Liver (tissue), 9 donors: ENCODE results near the gene HTR3B. TPM values are rescaled to one million over a fixed set of nuclear protein-coding genes. Genes with fewer than 3 reads are reported as not detected.

ENCODE experiments used
- DNase-seq: peaks from one replicate; pipeline ENCODE4 v3.0.0-alpha.2; 2017; ENCODE audit warnings: low spot score
- H3K27ac ChIP-seq, 2 donors: one replicate each; pipeline ENCODE4 v1.7.0; 2013; ENCODE audit warnings: inconsistent platforms in 2 of 2, low read length in 2 of 2, control low read depth in 1 of 2, low read depth in 1 of 2, mild to moderate bottlenecking in 1 of 2
- H3K27me3 ChIP-seq, 4 donors: one replicate each; pipeline versions ENCODE4 v1.6.1 to v1.7.0; 2013; ENCODE audit warnings: low read length in 3 of 4, inconsistent platforms in 1 of 4, mild to moderate bottlenecking in 1 of 4, moderate library complexity in 1 of 4; ENCODE audit not compliant: control insufficient read depth in 4 of 4, insufficient read depth in 4 of 4
- H3K36me3 ChIP-seq, 4 donors: one replicate each; pipeline versions ENCODE4 v1.6.1 to v1.7.0; 2013; ENCODE audit warnings: low read length in 3 of 4, mild to moderate bottlenecking in 3 of 4, low read depth in 1 of 4, moderate library complexity in 1 of 4; ENCODE audit not compliant: control insufficient read depth in 4 of 4, insufficient read depth in 3 of 4
- H3K4me1 ChIP-seq, 4 donors: one replicate each; pipeline versions ENCODE4 v1.6.1 to v1.7.0; 2013; ENCODE audit warnings: low read length in 3 of 4, mild to moderate bottlenecking in 3 of 4, moderate library complexity in 1 of 4; ENCODE audit not compliant: control insufficient read depth in 4 of 4, insufficient read depth in 4 of 4
- H3K4me3 ChIP-seq, 3 donors: one replicate each; pipeline versions ENCODE4 v1.6.1 to v1.7.0; 2013; ENCODE audit warnings: low read length in 3 of 3, control low read depth in 1 of 3, low read depth in 1 of 3, mild to moderate bottlenecking in 1 of 3
- H3K9ac ChIP-seq, 2 donors: one replicate each; pipeline ENCODE4 v1.7.0; 2013; ENCODE audit warnings: low read length in 2 of 2, mild to moderate bottlenecking in 2 of 2, moderate library complexity in 2 of 2, control low read depth in 1 of 2, low read depth in 1 of 2
- H3K9me3 ChIP-seq, 4 donors: one replicate each; pipeline versions ENCODE4 v1.6.1 to v1.7.0; 2013; ENCODE audit warnings: low read length in 3 of 4; ENCODE audit not compliant: control insufficient read depth in 4 of 4
- EGR1 ChIP-seq, 2 donors: IDR thresholded peaks; 2 replicates each; pipeline ENCODE4 v1.6.1; 2016 to 2018; ENCODE audit warnings: antibody characterized with exemption in 2 of 2, low read depth in 2 of 2
- FOXA1 ChIP-seq: IDR thresholded peaks from 2 replicates; pipeline ENCODE4 v1.6.1; 2016; ENCODE audit warnings: antibody characterized with exemption
- FOXA2 ChIP-seq: IDR thresholded peaks from 2 replicates; pipeline ENCODE4 v1.6.1; 2016; ENCODE audit warnings: antibody characterized with exemption
- GABPA ChIP-seq, 2 donors: IDR thresholded peaks in 1 of 2; conservative IDR thresholded peaks in 1 of 2; 2 replicates each; pipeline ENCODE4 v1.6.1; 2016; ENCODE audit warnings: antibody characterized with exemption in 2 of 2, mild to moderate bottlenecking in 1 of 2, moderate library complexity in 1 of 2
- HNF4A ChIP-seq, 2 donors: conservative IDR thresholded peaks; 2 replicates each; pipeline ENCODE4 v1.6.1; 2016; ENCODE audit warnings: antibody characterized with exemption in 2 of 2, mild to moderate bottlenecking in 2 of 2
- HNF4G ChIP-seq: IDR thresholded peaks from 2 replicates; pipeline ENCODE4 v1.6.1; 2016; ENCODE audit warnings: antibody characterized with exemption
- JUND ChIP-seq, 2 donors: IDR thresholded peaks; 2 replicates each; pipeline ENCODE4 v1.6.1; 2016; ENCODE audit warnings: antibody characterized with exemption in 2 of 2
- MAX ChIP-seq: IDR thresholded peaks from 2 replicates; pipeline ENCODE4 v1.6.1; 2016; ENCODE audit warnings: antibody characterized with exemption
- NR2F2 ChIP-seq: IDR thresholded peaks from 2 replicates; pipeline ENCODE4 v1.6.1; 2016; ENCODE audit warnings: antibody characterized with exemption
- RAD21 ChIP-seq, 2 donors: IDR thresholded peaks; 2 replicates each; pipeline ENCODE4 v1.6.1; 2016; ENCODE audit warnings: antibody characterized with exemption in 2 of 2, mild to moderate bottlenecking in 2 of 2
- REST ChIP-seq: IDR thresholded peaks from 2 replicates; pipeline ENCODE4 v1.6.1; 2016; ENCODE audit warnings: antibody characterized with exemption, mild to moderate bottlenecking
- RXRA ChIP-seq, 2 donors: IDR thresholded peaks; 2 replicates each; pipeline ENCODE4 v1.6.1; 2017 to 2018; ENCODE audit warnings: antibody characterized with exemption in 2 of 2, mild to moderate bottlenecking in 1 of 2
- SP1 ChIP-seq: IDR thresholded peaks from 2 replicates; pipeline ENCODE4 v1.6.1; 2018; ENCODE audit warnings: antibody characterized with exemption, mild to moderate bottlenecking
- TAF1 ChIP-seq: conservative IDR thresholded peaks from 2 replicates; pipeline ENCODE4 v1.6.1; 2016; ENCODE audit warnings: antibody characterized with exemption, mild to moderate bottlenecking
- YY1 ChIP-seq: IDR thresholded peaks from 2 replicates; pipeline ENCODE4 v1.6.1; 2016; ENCODE audit warnings: antibody characterized with exemption, mild to moderate bottlenecking
- WGBS: extraction: QIAGEN DNeasy Blood & Tissue Kit; methylation state at CpG from one replicate; pipeline ENCODE4 v1.1.7; 2013; 5-methylcytosine and 5-hydroxymethylcytosine counted together
- polyA plus RNA-seq, 2 donors: library from polyadenylated mRNA; stranded (reverse) in 1 of 2; unstranded in 1 of 2; fragments of 200-250 nt in 1 of 2; fragments of >200 nt in 1 of 2; fragmentation: Nextera tagmentation in 1 of 2; extraction: Ambion mirVana in 1 of 2; gene quantifications; one replicate each; pipeline versions ENCODE4 v1.2.1 to v1.2.3, GENCODE V29; 2013 to 2015
- total RNA-seq, 2 donors: library from RNA; depleted of rRNA; stranded (reverse); fragments of >200 nt; gene quantifications; one replicate each; pipeline ENCODE4 v1.2.3, GENCODE V29; 2014
- TF ChIP-seq, protein P1 (sequence below): IDR thresholded peaks from 2 replicates; pipeline ENCODE4 v1.6.1; 2016; ENCODE audit warnings: antibody characterized with exemption
- TF ChIP-seq, protein P2 (sequence below): fragments of 150-350 bp; IDR thresholded peaks from 2 replicates; pipeline ENCODE4 v1.5.1; 2017; ENCODE audit warnings: improper control_type of control experiment, low read depth, low read length; ENCODE audit not compliant: missing input control
- donor health status: healthy.
- donor health status: healthy.
- donor health status: healthy.
- donor health status: healthy.
- donor health status: healthy.

HTR3B gene
- total and polyA plus RNA-seq, 4 donors: not detected

- no peaks in the 10 kb centered on the region for H3K4me1 ChIP-seq
- no peak for DNase-seq
- H3K27ac ChIP-seq: no peak overlapping the region
- no peak overlapping the region for H3K9ac ChIP-seq
- TF ChIP-seq GABPA (IDR thresholded peaks at IDR 0.05 in 1 of 2, conservative IDR thresholded peaks at IDR 0.05 in 1 of 2) (no peak), JUND (IDR thresholded peaks at IDR 0.05) (no peak), EGR1 (IDR thresholded peaks at IDR 0.05; ENCODE audit: low read depth in 2 of 2) (no peak), SP1 (no peak), MAX (no peak), YY1 (no peak), FOXA1 (no peak), RAD21 (IDR thresholded peaks at IDR 0.05) (no peak), TAF1 (no peak), HNF4G (no peak), HNF4A (conservative IDR thresholded peaks at IDR 0.05) (no peak), RXRA (IDR thresholded peaks at IDR 0.05) (no peak), FOXA2 (no peak)
- TF ChIP-seq, protein P1, sequence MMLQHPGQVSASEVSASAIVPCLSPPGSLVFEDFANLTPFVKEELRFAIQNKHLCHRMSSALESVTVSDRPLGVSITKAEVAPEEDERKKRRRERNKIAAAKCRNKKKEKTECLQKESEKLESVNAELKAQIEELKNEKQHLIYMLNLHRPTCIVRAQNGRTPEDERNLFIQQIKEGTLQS: no peak
- TF ChIP-seq, protein P2, sequence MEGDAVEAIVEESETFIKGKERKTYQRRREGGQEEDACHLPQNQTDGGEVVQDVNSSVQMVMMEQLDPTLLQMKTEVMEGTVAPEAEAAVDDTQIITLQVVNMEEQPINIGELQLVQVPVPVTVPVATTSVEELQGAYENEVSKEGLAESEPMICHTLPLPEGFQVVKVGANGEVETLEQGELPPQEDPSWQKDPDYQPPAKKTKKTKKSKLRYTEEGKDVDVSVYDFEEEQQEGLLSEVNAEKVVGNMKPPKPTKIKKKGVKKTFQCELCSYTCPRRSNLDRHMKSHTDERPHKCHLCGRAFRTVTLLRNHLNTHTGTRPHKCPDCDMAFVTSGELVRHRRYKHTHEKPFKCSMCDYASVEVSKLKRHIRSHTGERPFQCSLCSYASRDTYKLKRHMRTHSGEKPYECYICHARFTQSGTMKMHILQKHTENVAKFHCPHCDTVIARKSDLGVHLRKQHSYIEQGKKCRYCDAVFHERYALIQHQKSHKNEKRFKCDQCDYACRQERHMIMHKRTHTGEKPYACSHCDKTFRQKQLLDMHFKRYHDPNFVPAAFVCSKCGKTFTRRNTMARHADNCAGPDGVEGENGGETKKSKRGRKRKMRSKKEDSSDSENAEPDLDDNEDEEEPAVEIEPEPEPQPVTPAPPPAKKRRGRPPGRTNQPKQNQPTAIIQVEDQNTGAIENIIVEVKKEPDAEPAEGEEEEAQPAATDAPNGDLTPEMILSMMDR: no peak
- H3K9me3 ChIP-seq: no peaks in the 10 kb centered on the region
- no peaks in the 10 kb centered on the region for H3K36me3 ChIP-seq
- no peak overlapping the region for H3K4me3 ChIP-seq
- 76% methylated on average over 12 of the region's 12 CpGs for WGBS
- H3K27me3 ChIP-seq: no peaks in the 10 kb centered on the region
Measured at GRCh38 chr11:113926273-113927197, 21.9 kb downstream of the HTR3B start.

- Histone ChIP-seq H3K4me1 (no peaks in the 10 kb centered on the region), H3K27ac (no peak overlapping the region)
- 80% methylated on average over 5 of the region's 5 CpGs for WGBS
Measured at GRCh38 chr11:113928311-113928710, 23.7 kb downstream of the HTR3B start.

More at GRCh38 chr11:113928311-113928710, 23.7 kb downstream of the HTR3B start:
- no peaks in the 10 kb centered on the region for H3K9me3 ChIP-seq
- peaks cover 0 to 6% (median 0%) of the 10 kb centered on the region in 4 donors for H3K27me3 ChIP-seq
- no peak for TF ChIP-seq FOXA2
- no peak for TF ChIP-seq RAD21 (IDR thresholded peaks at IDR 0.05)
- no peak for TF ChIP-seq RXRA (IDR thresholded peaks at IDR 0.05)
- no peak for TF ChIP-seq REST
- no peak for TF ChIP-seq JUND (IDR thresholded peaks at IDR 0.05)
- no peak for TF ChIP-seq HNF4A (conservative IDR thresholded peaks at IDR 0.05)
- TF ChIP-seq TAF1: no peak
- TF ChIP-seq FOXA1: no peak
- no peak for TF ChIP-seq MAX
- no peak for TF ChIP-seq GABPA (IDR thresholded peaks at IDR 0.05 in 1 of 2, conservative IDR thresholded peaks at IDR 0.05 in 1 of 2)
- TF ChIP-seq, protein P1: no peak
- TF ChIP-seq NR2F2: no peak
- no peaks in the 10 kb centered on the region for H3K36me3 ChIP-seq
- H3K4me3 ChIP-seq: no peak overlapping the region
- DNase-seq: no peak
- no peak overlapping the region for H3K9ac ChIP-seq
